HepG2 (cell line): ENCODE data around the gene TMC8. TPM values are rescaled to one million over a fixed set of nuclear protein-coding genes. Genes with fewer than 3 reads are reported as not detected.

Source experiments
- BORCS8-MEF2B ChIP-seq: sonication (generic); formaldehyde crosslinking; IDR thresholded peaks from 2 replicates; pipeline ENCODE4 v1.8.0; 2022; ENCODE audit warnings: mild to moderate bottlenecking, missing genetic modification reagents
- FOXA3 ChIP-seq: IDR thresholded peaks from 2 replicates; pipeline ENCODE4 v1.6.1; 2016; ENCODE audit warnings: missing genetic modification reagents, missing compliant biosample characterization
- GPN1 ChIP-seq: sonication (generic); formaldehyde crosslinking; IDR thresholded peaks from 2 replicates; pipeline ENCODE4 v1.5.1; 2020; ENCODE audit warnings: missing genetic modification reagents, borderline replicate concordance
- GTF3A ChIP-seq: sonication (generic); formaldehyde crosslinking; conservative IDR thresholded peaks from 2 replicates; pipeline ENCODE4 v1.4.0; 2020; ENCODE audit warnings: mild to moderate bottlenecking, missing genetic modification reagents
- JUN ChIP-seq: sonication (generic); formaldehyde crosslinking; IDR thresholded peaks from 2 replicates; pipeline ENCODE4 v1.4.0; 2020; ENCODE audit warnings: mild to moderate bottlenecking, missing genetic modification reagents
- KDM2A ChIP-seq: sonication (generic); formaldehyde crosslinking; IDR thresholded peaks from 2 replicates; pipeline ENCODE4 v1.4.0; 2020; ENCODE audit warnings: low read depth, missing genetic modification reagents, borderline replicate concordance
- NFIB ChIP-seq: sonication (generic); formaldehyde crosslinking; IDR thresholded peaks from 2 replicates; pipeline ENCODE4 v1.9.0; 2021; ENCODE audit warnings: missing genetic modification reagents, mild to moderate bottlenecking, borderline replicate concordance
- NFKB2 ChIP-seq: sonication (generic); formaldehyde crosslinking; IDR thresholded peaks from 2 replicates; pipeline ENCODE4 v1.4.0; 2020; ENCODE audit warnings: missing genetic modification reagents, borderline replicate concordance
- NKX3-1 ChIP-seq: sonication (generic); formaldehyde crosslinking; IDR thresholded peaks from 2 replicates; pipeline ENCODE4 v1.5.0; 2020; ENCODE audit warnings: missing genetic modification reagents
- RFX5 ChIP-seq: IDR thresholded peaks from 2 replicates; pipeline ENCODE4 v1.6.1; 2011; ENCODE audit warnings: low read depth, low read length, improper control_type of control experiment
- STAG1 ChIP-seq: sonication (generic); formaldehyde crosslinking; IDR thresholded peaks from 2 replicates; pipeline ENCODE4 v1.4.0; 2020; ENCODE audit warnings: missing genetic modification reagents
- SUZ12 ChIP-seq: fragments of 150-350 bp; IDR thresholded peaks from 2 replicates; pipeline ENCODE4 v1.6.1; 2014; ENCODE audit warnings: low read depth, low read length
- TFDP2 ChIP-seq: sonication (generic); formaldehyde crosslinking; IDR thresholded peaks from 2 replicates; pipeline ENCODE4 v1.4.0; 2020; ENCODE audit warnings: missing genetic modification reagents
- WIZ ChIP-seq: sonication (generic); formaldehyde crosslinking; IDR thresholded peaks from 2 replicates; pipeline ENCODE4 v1.5.1; 2020; ENCODE audit warnings: mild to moderate bottlenecking, missing genetic modification reagents
- ZBTB25 ChIP-seq: IDR thresholded peaks from 2 replicates; pipeline ENCODE4 v1.6.1; 2018; ENCODE audit warnings: missing genetic modification reagents
- ZBTB38 ChIP-seq: sonication (generic); formaldehyde crosslinking; IDR thresholded peaks from 2 replicates; pipeline ENCODE4 v1.5.1; 2020; ENCODE audit warnings: mild to moderate bottlenecking, missing genetic modification reagents
- ZNF17 ChIP-seq: sonication (generic); formaldehyde crosslinking; IDR thresholded peaks from 2 replicates; pipeline ENCODE4 v1.5.0; 2020; ENCODE audit warnings: mild to moderate bottlenecking, missing genetic modification reagents
- ZNF326 ChIP-seq: sonication (generic); formaldehyde crosslinking; IDR thresholded peaks from 2 replicates; pipeline ENCODE4 v1.4.0; 2020; ENCODE audit warnings: missing genetic modification reagents, borderline replicate concordance
- ZNF562 ChIP-seq: sonication (generic); formaldehyde crosslinking; IDR thresholded peaks from 2 replicates; pipeline ENCODE4 v1.8.0; 2022; ENCODE audit warnings: missing genetic modification reagents, borderline replicate concordance
- ZNF670 ChIP-seq: sonication (generic); formaldehyde crosslinking; IDR thresholded peaks from 2 replicates; pipeline ENCODE4 v1.8.0; 2022; ENCODE audit warnings: mild to moderate bottlenecking, missing genetic modification reagents, borderline replicate concordance
- ZNF687 ChIP-seq: sonication (generic); formaldehyde crosslinking; IDR thresholded peaks from 2 replicates; pipeline ENCODE4 v1.5.1; 2020; ENCODE audit warnings: mild to moderate bottlenecking, missing genetic modification reagents, moderate library complexity
- ZNF891 ChIP-seq: sonication (generic); formaldehyde crosslinking; IDR thresholded peaks from 2 replicates; pipeline ENCODE4 v1.5.0; 2020; ENCODE audit warnings: mild to moderate bottlenecking, missing genetic modification reagents
- polyA plus RNA-seq, 8 experiments: library from polyadenylated mRNA; depleted of rRNA in 3 of 8; stranded (reverse) in 7 of 8; unstranded in 1 of 8; fragments of >200 nt; fragmentation: Illumina TruSeq in 4 of 8; extraction: Trizol in 4 of 8; gene quantifications; 2 replicates each; pipeline versions ENCODE4 v1.2.1 to v1.2.3, GENCODE V29; 2011 to 2016; ENCODE audit warnings: low read depth in 4 of 8, missing spikeins in 1 of 8, mixed read lengths in 1 of 8; ENCODE audit not compliant: insufficient read depth in 1 of 8
- total RNA-seq, 5 experiments: library from RNA; depleted of rRNA; stranded (reverse); fragments of >200 nt; fragmentation: Illumina TruSeq; extraction: Trizol; gene quantifications; 2 replicates each; pipeline ENCODE4 v1.2.3, GENCODE V29; 2016; ENCODE audit warnings: low read depth in 1 of 5
- TF ChIP-seq, protein P1 (sequence below), 2 experiments: fragments of 450-650 bp in 1 of 2; sonication (generic) in 1 of 2; formaldehyde crosslinking; IDR thresholded peaks; 2 replicates each; pipeline versions ENCODE4 v1.5.0 to v1.8.0; 2020 to 2022; ENCODE audit warnings: mild to moderate bottlenecking in 1 of 2, missing genetic modification reagents in 1 of 2

TMC8 gene
- total and polyA plus RNA-seq, 2 of the 13 experiments (the other 11 are each of a cell fraction or from before 2014, with no cell fraction given): 0.53 to 7.8 TPM

- TF ChIP-seq ZNF687 (CRISPR knock-in tag) (peak; percentile 79), ZNF17 (CRISPR knock-in tag) (no peak), NFIB (0 out of 2 replicates have a peak, but pooled peaks have one; percentile 90), FOXA3 (peak; percentile 36; the same call in 1 of the 2 replicates), JUN (no peak), STAG1 (CRISPR knock-in tag) (peak; percentile 66), GTF3A (CRISPR knock-in tag) (no peak), ZNF891 (peak; percentile 4; the same call in 1 of the 2 replicates), GPN1 (CRISPR knock-in tag) (no peak), ZNF670 (CRISPR knock-in tag) (no peak), ZBTB25 (CRISPR knock-in tag) (no peak), WIZ (CRISPR knock-in tag) (no peak), NFKB2 (CRISPR knock-in tag) (0 out of 2 replicates have a peak, but pooled peaks have one; percentile 7), ZNF326 (CRISPR knock-in tag) (no peak), NKX3-1 (CRISPR knock-in tag) (no peak), RFX5 (no peak), ZBTB38 (peak; percentile 82), SUZ12 (no peak), BORCS8-MEF2B (CRISPR knock-in tag) (peak; percentile 27; the same call in 1 of the 2 replicates), TFDP2 (no peak), KDM2A (peak; percentile 42; the same call in 1 of the 2 replicates), ZNF562 (no peak)
- TF ChIP-seq, protein P1, sequence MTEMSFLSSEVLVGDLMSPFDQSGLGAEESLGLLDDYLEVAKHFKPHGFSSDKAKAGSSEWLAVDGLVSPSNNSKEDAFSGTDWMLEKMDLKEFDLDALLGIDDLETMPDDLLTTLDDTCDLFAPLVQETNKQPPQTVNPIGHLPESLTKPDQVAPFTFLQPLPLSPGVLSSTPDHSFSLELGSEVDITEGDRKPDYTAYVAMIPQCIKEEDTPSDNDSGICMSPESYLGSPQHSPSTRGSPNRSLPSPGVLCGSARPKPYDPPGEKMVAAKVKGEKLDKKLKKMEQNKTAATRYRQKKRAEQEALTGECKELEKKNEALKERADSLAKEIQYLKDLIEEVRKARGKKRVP (CRISPR knock-in tag; IDR thresholded peaks at IDR 0.05): no peak
Observed at GRCh38 chr17:78117027-78117981, 13.3 kb upstream of the TMC8 start (continued).
